D721Med (cell line): ENCODE results near the gene ZNF462.
"Not testable (repeated sequence)": the region's sequence is repeated elsewhere in the genome, so short reads cannot be mapped to it uniquely, and the experiment has no call there.

Experiments
- DNase-seq: peaks from one replicate; pipeline ENCODE4 v3.0.0; 2011; ENCODE audit warnings: low spot score; ENCODE audit not compliant: insufficient read length
- FAIRE-seq: peaks from 2 replicates; lab custom pipeline; 2011; peaks lifted over from hg19 to GRCh38; lab: Jason Lieb, UNC
- CTCF ChIP-seq: IDR thresholded peaks from 2 replicates; pipeline ENCODE4 v1.5.1; 2012; ENCODE audit warnings: mild to moderate bottlenecking, control low read depth; ENCODE audit not compliant: insufficient read depth; ENCODE audit errors: missing control alignments

ZNF462 gene

GRCh38 chr9:106897751-106898150, 34.8 kb downstream of the ZNF462 start:
- DNase-seq (peak; percentile 27), FAIRE-seq (peak; percentile 89)
- no peak for TF ChIP-seq CTCF

- FAIRE-seq, result not testable (repeated sequence)
These were observed 37.6 kb downstream of the ZNF462 start for GRCh38 chr9:106900523-106900922.

GRCh38 chr9:106906129-106906528, 43.2 kb downstream of the ZNF462 start:
- FAIRE-seq, result no peak
- DNase-seq, result no peak
- TF ChIP-seq CTCF, result no peak

More at GRCh38 chr9:106900523-106900922, 37.6 kb downstream of the ZNF462 start:
- not testable (repeated sequence) for DNase-seq

- TF ChIP-seq CTCF, result no peak
- DNase-seq (no peak), FAIRE-seq (no peak)
These were observed 49.0 kb downstream of the ZNF462 start for GRCh38 chr9:106911951-106912350.

GRCh38 chr9:106913276-106913675, 50.3 kb downstream of the ZNF462 start:
- no peak for FAIRE-seq
- DNase-seq, result no peak
- TF ChIP-seq CTCF, result no peak

- no peak for FAIRE-seq
- no peak for TF ChIP-seq CTCF
- no peak for DNase-seq
These were observed 52.9 kb downstream of the ZNF462 start for GRCh38 chr9:106915851-106916250.

GRCh38 chr9:106916466-106917235, 53.7 kb downstream of the ZNF462 start:
- DNase-seq, result no peak
- no peak for TF ChIP-seq CTCF
- FAIRE-seq, result no peak
